ENCODE results near the gene EPPIN. TPM values are rescaled to one million over a fixed set of nuclear protein-coding genes. Genes with fewer than 3 reads are reported as not detected.

The EPPIN gene
- total and polyA plus RNA-seq, 2 of the 8 experiments (the other 6 are each of a cell fraction or from before 2014, with no cell fraction given): 0.06 TPM; not detected in 1

DNA sequence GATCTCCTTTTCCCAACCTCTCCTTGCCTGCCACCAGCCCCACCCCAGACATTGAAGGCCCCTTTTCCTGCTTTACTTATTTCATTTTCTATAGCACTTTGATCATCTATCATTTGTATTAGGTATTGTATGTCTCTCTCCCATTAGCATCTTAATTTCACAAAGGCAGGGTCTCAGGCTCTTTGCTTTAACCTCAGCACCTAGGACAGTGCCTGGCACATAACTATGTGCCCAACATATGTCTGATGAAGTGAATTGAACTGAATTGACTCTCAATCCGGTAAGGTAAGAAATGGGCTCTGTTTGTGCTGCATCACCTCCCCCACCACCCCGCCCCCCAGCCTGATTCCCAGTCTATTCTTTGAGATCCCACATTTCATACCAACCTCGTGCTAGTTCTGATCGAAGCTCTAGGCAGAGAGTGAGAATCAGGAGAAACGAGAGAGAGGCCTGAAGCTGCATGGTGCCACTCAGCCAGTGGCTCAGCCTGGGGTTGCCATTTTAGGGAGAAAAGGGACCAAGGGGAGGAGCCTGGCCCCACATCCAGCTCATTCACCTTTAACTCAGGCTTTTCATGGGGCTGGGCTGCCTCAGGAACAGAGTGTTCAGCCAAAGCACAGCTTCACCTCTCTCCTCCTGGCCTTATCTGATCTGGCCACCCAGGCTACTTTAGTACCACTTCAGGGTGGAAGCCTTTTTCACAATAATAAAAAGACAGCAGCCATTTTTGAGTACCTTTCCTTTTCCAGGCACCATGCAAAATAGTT, 31.9 kb downstream of the EPPIN start, which contains the start of gene SPINT3 (continued):
- TF ChIP-seq, protein P1, sequence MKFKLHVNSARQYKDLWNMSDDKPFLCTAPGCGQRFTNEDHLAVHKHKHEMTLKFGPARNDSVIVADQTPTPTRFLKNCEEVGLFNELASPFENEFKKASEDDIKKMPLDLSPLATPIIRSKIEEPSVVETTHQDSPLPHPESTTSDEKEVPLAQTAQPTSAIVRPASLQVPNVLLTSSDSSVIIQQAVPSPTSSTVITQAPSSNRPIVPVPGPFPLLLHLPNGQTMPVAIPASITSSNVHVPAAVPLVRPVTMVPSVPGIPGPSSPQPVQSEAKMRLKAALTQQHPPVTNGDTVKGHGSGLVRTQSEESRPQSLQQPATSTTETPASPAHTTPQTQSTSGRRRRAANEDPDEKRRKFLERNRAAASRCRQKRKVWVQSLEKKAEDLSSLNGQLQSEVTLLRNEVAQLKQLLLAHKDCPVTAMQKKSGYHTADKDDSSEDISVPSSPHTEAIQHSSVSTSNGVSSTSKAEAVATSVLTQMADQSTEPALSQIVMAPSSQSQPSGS (IDR thresholded peaks at IDR 0.05; ENCODE audit: low read length): no peak
